Measurements from ENCODE around the gene SOX6. TPM values are rescaled to one million over a fixed set of nuclear protein-coding genes. Genes with fewer than 3 reads are reported as not detected.

Gene SOX6
- total RNA-seq, 1 experiment from 2014 or later = 5.1 TPM

GRCh38 chr11:16372355-16372754 lies 16.0 kb upstream of the SOX6 start:
- Histone ChIP-seq H3F3A (ENCODE audit: insufficient read depth, low read depth) (no peaks in the 10 kb centered on the region), H3K4me2 (no peak overlapping the region), H3K9me2 (ENCODE audit: insufficient read depth) (no peaks in the 10 kb centered on the region), H3K4me1 (replicated peaks; ENCODE audit: insufficient read depth) (no peaks in the 10 kb centered on the region), H3K79me2 (ENCODE audit: low read depth) (no peaks in the 10 kb centered on the region), H3K36me3 (ENCODE audit: low read depth) (no peaks in the 10 kb centered on the region), H3K4me3 (no peak overlapping the region), H4K20me1 (ENCODE audit: insufficient read depth) (no peaks in the 10 kb centered on the region), H2AFZ (no peak overlapping the region), H3K27ac (no peak overlapping the region), H3K27me3 (ENCODE audit: insufficient read depth, low read depth) (no peaks in the 10 kb centered on the region), H3K9me3 (ENCODE audit: insufficient read depth, low read depth) (no peaks in the 10 kb centered on the region)
- intact Hi-C loops (cut with micrococcal nuclease; ENCODE audit: unreplicated experiment) = no loop called here
- CTCF ChIA-PET = no interaction called here
- no peak for DNase-seq
- BruUV-seq (replicated peaks) = no TSS peak
- no peak for TF ChIP-seq EZH2 (IDR thresholded peaks at IDR 0.05; ENCODE audit: low read depth)
- TF ChIP-seq CTCF (conservative IDR thresholded peaks at IDR 0.05) = no peak
- POLR2A ChIA-PET (ENCODE audit: unreplicated experiment) = no interaction called here

GRCh38 chr11:16367252-16367651 lies 10.9 kb upstream of the SOX6 start:
- Histone ChIP-seq H3K27me3 (ENCODE audit: insufficient read depth, low read depth) (no peaks in the 10 kb centered on the region), H4K20me1 (ENCODE audit: insufficient read depth) (no peaks in the 10 kb centered on the region), H3K27ac (no peak overlapping the region), H3K4me1 (replicated peaks; ENCODE audit: insufficient read depth) (no peaks in the 10 kb centered on the region), H3F3A (ENCODE audit: insufficient read depth, low read depth) (no peaks in the 10 kb centered on the region), H3K4me3 (no peak overlapping the region), H3K36me3 (ENCODE audit: low read depth) (no peaks in the 10 kb centered on the region), H3K4me2 (no peak overlapping the region), H3K79me2 (ENCODE audit: low read depth) (no peaks in the 10 kb centered on the region), H3K9me2 (ENCODE audit: insufficient read depth) (no peaks in the 10 kb centered on the region), H3K9me3 (ENCODE audit: insufficient read depth, low read depth) (no peaks in the 10 kb centered on the region), H2AFZ (no peak overlapping the region)
- TF ChIP-seq CTCF (conservative IDR thresholded peaks at IDR 0.05) = no peak
- TF ChIP-seq EZH2 (IDR thresholded peaks at IDR 0.05; ENCODE audit: low read depth) = no peak
- ChIA-PET CTCF (no interaction called here), POLR2A (ENCODE audit: unreplicated experiment) (no interaction called here)
- no peak for DNase-seq
- BruUV-seq (replicated peaks) = no TSS peak
- intact Hi-C loops (cut with micrococcal nuclease; ENCODE audit: unreplicated experiment) = no loop called here

- Histone ChIP-seq H3K9me3 (ENCODE audit: insufficient read depth, low read depth) (no peaks in the 10 kb centered on the region), H3K9me2 (ENCODE audit: insufficient read depth) (no peaks in the 10 kb centered on the region), H3K4me3 (no peak overlapping the region), H3K27ac (no peak overlapping the region), H3F3A (ENCODE audit: insufficient read depth, low read depth) (no peaks in the 10 kb centered on the region), H4K20me1 (ENCODE audit: insufficient read depth) (no peaks in the 10 kb centered on the region), H3K79me2 (ENCODE audit: low read depth) (no peaks in the 10 kb centered on the region), H2AFZ (no peak overlapping the region), H3K4me2 (no peak overlapping the region), H3K4me1 (replicated peaks; ENCODE audit: insufficient read depth) (no peaks in the 10 kb centered on the region), H3K36me3 (ENCODE audit: low read depth) (no peaks in the 10 kb centered on the region), H3K27me3 (ENCODE audit: insufficient read depth, low read depth) (no peaks in the 10 kb centered on the region)
- no TSS peak for BruUV-seq (replicated peaks)
- no peak for TF ChIP-seq EZH2 (IDR thresholded peaks at IDR 0.05; ENCODE audit: low read depth)
- no peak for TF ChIP-seq CTCF (conservative IDR thresholded peaks at IDR 0.05)
- DNase-seq = no peak
- CTCF ChIA-PET = no interaction called here
- POLR2A ChIA-PET (ENCODE audit: unreplicated experiment) = no interaction called here
- intact Hi-C loops (cut with micrococcal nuclease; ENCODE audit: unreplicated experiment) = no loop called here
Measured at GRCh38 chr11:16365581-16366228, 9.4 kb upstream of the SOX6 start.
